Neural progenitor cell (in vitro differentiated cells): Measurements from ENCODE around the gene CUL1.

Source experiments
- CTCF ChIP-seq: fragments of 200-600 bp; sonication (generic); IDR thresholded peaks from 2 replicates; pipeline ENCODE4 v1.5.1; 2017; ENCODE audit warnings: antibody characterized with exemption, mild to moderate bottlenecking
- EZH2 ChIP-seq: fragments of 200-600 bp; sonication (generic); IDR thresholded peaks from 2 replicates; pipeline ENCODE4 v1.6.1; 2017; ENCODE audit warnings: antibody characterized with exemption, mild to moderate bottlenecking, moderate library complexity
- EZH2phosphoT487 ChIP-seq: fragments of 200-600 bp; sonication (generic); IDR thresholded peaks from 2 replicates; pipeline ENCODE4 v1.6.1; 2017; ENCODE audit warnings: antibody characterized with exemption

- TF ChIP-seq CTCF = no peak
- TF ChIP-seq EZH2phosphoT487 = no peak
- no peak for TF ChIP-seq EZH2
These were observed 132.4 kb downstream of the CUL1 start for GRCh38 chr7:148830897-148831692.
